ENCODE results near the gene DENND1B.
A peak's percentile ranks its signal among the peaks of the same experiment; 100 is the strongest.

Gene DENND1B, protein sequence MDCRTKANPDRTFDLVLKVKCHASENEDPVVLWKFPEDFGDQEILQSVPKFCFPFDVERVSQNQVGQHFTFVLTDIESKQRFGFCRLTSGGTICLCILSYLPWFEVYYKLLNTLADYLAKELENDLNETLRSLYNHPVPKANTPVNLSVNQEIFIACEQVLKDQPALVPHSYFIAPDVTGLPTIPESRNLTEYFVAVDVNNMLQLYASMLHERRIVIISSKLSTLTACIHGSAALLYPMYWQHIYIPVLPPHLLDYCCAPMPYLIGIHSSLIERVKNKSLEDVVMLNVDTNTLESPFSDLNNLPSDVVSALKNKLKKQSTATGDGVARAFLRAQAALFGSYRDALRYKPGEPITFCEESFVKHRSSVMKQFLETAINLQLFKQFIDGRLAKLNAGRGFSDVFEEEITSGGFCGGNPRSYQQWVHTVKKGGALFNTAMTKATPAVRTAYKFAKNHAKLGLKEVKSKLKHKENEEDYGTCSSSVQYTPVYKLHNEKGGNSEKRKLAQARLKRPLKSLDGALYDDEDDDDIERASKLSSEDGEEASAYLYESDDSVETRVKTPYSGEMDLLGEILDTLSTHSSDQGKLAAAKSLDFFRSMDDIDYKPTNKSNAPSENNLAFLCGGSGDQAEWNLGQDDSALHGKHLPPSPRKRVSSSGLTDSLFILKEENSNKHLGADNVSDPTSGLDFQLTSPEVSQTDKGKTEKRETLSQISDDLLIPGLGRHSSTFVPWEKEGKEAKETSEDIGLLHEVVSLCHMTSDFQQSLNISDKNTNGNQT

DNA sequence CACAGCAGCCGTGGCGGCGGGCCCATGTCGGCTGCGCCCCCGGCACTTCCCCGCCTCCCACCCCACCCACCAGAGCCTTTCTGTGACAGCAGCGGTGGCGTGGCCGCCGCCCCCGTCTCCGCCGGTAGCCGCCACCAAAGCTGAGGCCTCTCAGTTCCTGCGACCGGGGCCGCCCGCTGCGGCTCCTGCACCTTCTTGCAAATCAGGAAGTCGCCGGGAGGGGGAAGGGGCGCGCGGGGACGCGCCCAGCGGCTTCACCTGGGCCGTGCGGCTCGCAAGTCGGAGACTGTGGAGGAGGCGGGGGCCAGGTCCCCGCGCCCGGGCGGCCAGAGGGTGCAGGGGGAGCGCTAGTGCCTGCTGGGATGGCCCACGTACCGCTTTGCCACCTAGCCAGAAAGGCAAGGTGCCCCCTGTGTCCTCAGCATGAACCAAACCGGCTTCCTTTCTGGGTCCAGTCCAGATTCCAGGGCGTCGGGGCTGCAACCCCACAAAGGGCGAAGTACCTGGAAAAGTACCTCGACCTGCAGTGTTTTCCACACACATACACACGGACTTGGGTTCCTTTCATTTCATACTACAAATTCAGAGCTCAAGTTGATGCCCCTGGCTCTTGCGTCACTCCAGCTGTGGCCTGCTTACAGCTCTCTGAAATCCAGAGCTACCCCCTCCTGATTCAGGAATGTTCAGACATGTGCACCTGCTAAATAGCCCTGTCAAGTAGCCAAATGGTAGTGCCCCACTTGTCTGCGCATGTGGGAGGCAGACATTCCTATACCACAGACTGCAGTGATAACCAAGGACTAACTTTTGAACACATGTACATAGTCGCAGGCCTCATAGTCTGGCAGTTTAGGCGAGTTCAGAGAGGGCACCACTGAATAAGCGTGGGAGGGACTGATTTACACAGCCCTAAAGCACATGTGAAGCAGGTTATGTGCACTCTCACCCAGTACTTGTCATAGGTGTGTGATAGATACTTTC, at the start of gene DENND1B:
Gene DENND1B, minus strand, starts transcription at position 199 of the 981 bp plus-strand sequence. CDS start 325 bp downstream, outside the sequence.
- peak; percentile 86 for DNase-seq

DNA sequence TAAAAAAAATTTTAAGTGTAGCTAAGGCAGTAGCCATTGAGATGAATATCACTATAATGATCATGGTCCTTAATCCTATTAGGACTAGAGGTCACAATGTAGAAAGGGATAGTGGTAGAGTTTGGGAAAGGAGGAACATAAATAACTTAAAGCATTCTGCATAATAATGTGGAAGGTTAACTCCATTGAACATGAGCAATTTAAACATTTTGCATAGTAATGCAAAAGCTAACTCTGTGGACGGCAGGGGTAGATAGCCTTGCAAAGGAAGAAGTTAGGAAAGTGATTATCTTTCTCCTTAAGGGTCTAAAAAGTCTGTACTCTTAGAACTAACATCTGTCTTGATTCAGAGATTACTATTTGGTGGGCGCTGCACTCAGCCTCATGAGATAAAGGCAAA, 39.0 kb upstream of the DENND1B start:
- DNase-seq = no peak

DNA sequence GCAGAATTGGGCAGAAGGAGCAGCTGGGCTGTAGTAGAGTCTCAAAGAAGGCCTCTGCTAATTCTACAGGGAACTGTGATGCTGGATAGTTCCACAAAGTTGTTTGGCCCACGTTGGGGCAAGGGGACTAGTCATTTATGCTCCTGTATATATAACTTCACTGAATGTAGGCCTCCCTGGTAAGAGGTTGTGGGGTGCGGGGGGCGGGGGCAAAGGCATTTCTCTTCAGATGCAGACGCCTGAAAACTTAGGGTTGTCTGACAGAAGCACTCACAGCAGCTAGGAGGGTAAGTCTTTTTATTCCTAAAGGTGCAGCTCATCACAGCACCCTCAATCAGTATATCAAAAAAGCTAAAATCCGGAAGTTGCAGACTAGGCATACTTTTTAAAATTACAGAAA, 38.5 kb upstream of the DENND1B start:
- no peak for DNase-seq

DNA sequence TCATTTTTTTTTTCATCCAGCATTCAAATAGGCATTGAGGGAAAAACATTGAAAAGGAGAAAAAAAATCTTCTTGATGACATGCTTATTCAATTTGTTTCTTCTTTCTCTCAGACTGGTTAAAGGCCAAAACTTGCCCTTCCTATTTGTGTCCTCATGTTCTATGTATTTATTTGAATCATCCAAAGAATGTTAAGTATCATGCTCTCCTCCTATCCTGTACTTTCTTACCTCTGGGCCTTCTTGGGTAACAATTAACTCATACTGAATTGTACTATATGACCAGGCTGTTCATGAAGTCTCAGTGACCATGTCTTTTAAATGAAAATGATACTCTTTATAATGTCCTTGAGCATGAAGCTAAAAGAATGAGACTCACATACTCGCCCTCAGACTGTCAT, 36.5 kb upstream of the DENND1B start:
- no peak for DNase-seq

DNA sequence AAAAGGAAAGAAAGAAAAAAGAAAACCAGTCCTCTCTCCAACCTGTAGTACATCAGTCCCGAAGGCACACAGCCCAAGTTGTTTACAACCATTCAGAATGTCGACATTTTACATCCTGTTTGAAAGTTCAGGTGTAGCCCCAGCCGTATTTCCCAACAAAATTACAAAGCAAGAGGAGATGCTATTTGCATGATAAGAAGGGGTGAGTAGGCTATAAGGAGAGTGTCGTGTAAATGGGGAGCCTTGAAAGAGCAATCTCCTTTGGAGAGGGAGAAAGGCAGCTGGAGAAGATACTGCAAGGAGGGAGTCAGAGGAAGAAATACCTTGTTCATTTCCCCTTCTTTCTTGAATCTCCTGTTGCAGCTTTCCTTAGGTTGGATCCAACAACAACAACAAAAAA, 35.5 kb upstream of the DENND1B start:
- no peak for DNase-seq

DNA sequence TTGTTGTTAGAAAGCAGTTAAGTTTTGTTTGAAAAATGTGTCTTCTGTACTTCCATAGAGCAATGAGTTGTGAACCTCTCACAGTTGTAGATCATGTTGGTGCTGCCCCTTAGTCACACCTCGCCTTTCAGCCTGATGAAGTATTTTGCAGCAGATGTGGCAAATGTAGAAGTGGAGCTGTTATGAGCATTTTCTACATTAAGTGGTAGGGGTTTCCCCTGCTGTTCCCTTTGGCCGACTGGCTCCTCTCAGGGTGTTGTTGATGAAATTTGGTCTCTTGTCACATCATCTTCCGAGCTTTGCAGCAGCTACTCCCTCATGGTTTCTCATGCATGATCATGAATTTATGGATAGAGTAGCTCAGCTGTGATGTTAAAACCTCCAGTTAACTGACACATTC, 33.6 kb upstream of the DENND1B start:
- DNase-seq = peak; percentile 12

DNA sequence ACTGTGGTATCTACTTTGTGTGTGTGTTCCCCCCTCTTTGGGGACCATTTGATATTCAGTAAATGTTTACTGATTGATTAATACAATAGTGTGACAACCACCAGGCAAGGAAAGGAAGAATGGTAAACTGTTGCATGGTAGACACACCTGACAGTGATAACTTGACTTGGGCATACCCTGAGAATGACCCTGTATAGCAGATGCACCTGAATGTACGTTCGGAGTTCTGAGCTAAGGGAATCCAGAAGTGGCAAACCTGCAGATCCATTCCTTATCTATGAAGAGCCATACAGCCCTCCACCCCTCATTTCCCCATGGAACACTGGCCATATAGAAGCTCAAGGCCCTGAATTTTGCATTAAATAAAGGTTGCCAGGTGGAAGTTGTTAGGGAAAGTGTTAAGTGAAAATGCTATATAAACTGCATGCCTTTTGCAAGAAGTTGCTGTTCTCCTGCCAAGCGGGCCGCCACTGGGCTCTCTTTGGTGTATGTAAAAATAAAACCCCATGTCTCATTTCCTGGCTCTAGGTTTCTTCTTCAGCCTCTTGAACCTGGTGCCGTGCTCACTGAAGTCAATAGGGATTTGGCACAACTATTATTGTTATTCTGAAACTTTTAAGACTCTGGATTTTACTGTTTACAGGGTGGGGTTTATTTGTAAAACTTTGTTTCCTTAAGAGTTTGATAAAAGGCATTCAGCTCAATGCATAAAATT, 32.6 kb upstream of the DENND1B start:
- DNase-seq = no peak

DNA sequence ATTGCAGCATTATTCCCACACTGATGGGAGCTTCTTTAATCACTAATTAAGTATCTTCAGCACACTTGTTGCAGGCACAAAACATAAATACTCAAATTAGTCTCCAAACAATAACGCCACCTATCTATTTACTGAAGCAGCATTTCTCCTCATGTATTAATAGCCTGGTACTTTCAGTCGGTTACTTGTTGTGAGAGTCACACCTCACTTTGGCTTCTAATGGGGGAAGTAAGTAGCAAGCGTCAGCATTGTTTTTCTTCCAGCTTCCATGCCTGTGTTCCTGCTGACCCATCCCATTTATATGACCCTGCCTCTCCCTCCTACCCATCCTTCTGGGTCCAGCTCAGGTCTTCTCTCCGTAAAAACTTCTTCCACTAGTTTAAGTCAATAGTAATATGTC, 31.9 kb upstream of the DENND1B start:
- no peak for DNase-seq

DNA sequence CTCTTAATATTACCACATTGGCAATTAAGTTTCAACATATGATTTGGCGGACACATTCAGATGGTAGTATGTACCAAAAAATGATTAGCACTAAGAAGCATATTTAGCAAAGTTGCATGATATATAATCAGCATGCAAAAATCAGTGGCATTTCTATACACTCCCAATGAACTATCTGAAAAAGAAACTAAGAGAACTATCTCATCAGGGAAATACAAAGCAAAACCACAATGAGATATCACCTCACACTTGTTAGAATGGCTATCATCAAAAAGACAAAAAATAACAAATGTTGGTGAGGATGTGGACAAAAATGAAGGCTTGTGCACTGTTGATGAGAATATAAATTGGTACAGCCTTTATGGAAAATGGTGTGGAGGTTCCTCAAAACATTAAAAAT, 31.4 kb upstream of the DENND1B start:
- no peak for DNase-seq

DNA sequence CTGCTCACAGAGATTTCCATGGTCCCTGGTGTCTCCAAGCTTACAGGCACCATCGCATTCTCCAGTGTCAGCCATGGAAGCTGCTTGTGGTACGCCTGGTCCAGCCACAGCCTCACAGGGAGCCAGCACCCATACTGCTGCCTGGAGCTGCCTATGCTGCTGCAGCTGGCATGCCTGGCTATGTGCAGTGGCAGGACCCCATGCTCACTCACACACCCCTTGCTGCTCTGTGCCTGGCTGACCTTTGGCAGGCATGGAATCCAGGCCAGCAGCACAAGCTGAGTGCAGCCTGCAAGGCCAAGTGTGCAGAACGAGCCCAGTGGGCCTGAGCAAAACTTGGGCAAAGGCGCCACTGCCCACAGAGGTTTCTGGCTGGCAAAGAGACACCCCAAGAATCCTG, 26.4 kb upstream of the DENND1B start:
- no peak for DNase-seq

DNA sequence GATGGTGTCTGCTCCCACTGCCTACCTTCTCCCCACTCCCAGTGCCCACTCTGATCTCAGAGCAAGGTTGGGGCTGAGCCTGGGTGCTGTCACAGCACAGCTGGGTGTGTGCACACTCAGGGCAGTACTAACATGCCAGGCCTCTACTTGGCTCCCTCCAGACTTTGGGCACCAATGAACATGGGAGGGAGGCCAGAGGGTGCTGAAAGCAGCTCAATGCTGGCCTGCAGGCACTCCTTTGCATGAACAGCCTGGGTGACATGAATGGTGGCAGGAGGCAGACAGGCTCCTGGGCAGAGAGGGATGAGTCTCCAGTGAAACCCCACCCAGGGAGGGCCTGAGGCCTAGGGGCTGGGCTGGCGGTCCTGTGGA, 25.8 kb upstream of the DENND1B start:
- no peak for DNase-seq

DNA sequence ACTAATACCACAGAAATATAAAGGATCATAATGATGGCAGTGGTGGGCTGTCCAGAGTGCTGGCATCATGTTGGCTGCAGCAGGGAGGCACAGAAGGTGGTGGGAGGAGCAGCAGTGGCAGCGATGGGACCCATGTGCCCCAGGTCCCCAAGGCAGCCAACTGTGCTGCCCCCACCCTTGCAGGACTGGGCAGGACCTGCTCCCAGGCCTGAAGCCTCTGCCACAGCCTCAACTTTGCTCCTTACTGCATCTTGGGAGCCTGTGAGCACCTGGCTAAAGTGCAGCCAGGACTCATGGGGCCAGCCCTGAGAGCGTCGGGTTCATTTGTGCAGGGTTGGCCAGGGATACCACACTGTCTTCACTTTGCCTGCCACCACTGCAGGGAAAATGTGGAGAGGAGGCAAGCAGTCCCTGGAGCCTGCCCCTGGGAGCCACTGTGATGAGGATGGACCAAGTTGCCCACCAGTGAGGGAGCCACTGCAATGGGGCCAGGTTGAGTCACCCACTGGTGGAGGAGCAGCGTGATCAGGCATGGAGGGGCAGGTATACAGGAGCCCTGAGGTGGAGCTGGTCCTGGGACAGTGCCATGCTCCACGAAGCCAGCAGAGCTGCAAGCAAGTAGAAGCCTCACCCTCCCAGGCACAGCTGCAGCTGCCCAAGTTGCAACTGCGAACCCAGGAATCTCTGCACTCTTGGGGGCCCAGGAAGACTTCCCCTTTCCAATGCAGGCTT, 25.3 kb upstream of the DENND1B start:
- DNase-seq = no peak

DNA sequence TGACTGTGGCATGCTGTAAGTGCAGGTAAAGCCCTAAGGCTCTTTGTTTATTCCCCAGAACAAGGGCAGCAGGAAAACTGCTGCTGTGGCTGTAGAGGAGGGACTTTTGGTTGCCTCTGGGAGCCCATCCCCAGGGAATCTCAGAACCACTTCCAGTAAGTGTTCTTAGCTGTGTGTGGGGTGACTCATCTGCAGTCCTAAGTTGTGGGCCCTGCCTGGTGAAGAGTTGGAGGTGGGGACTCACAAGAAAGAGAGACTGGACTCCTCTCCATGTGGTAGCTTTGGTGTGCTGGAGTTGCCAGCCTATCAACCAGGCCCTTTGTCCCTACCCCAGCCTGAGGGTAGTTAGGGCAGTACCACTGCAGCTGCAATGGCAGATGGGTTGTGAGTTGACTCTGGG, 24.0 kb upstream of the DENND1B start:
- DNase-seq = no peak

DNA sequence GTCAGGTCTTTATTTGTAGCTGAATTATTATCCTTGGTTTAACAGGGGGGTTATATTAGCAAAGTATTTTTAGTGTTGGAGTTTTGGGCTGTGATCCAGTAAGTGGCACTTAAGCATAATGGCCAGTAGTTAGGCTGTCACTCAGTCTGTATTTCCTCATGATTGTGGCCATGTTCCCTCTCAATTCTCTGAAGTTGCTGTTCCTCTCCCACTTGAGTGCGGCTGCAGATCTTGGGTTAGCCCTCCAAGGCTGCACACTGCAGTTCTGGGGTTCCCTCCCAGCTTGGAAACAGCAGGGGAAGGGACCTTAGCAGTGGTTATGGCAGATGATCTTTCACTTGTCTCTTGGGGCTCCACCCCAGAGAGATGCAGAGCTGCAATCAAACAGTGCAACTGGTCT, 23.2 kb upstream of the DENND1B start:
- no peak for DNase-seq

DNA sequence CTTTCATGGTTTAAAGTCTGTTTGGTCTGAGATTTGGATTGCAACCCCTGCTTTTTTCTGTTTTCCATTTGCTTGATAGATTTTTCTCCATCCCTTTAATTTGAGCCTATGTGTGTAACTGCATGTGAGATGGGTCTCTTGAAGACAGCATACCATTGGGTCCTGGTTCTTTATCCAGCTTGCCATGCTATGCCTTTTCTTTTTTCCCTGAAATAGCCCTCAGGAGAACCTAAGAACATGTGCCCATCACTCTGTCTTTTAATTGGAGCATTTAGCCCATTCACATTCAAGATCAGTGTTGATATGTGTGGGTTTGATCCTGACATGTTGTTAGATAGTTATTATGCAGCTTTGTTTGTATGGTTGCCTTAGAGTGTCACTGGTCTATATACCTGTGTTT, 21.7 kb upstream of the DENND1B start:
- DNase-seq = no peak

DNA sequence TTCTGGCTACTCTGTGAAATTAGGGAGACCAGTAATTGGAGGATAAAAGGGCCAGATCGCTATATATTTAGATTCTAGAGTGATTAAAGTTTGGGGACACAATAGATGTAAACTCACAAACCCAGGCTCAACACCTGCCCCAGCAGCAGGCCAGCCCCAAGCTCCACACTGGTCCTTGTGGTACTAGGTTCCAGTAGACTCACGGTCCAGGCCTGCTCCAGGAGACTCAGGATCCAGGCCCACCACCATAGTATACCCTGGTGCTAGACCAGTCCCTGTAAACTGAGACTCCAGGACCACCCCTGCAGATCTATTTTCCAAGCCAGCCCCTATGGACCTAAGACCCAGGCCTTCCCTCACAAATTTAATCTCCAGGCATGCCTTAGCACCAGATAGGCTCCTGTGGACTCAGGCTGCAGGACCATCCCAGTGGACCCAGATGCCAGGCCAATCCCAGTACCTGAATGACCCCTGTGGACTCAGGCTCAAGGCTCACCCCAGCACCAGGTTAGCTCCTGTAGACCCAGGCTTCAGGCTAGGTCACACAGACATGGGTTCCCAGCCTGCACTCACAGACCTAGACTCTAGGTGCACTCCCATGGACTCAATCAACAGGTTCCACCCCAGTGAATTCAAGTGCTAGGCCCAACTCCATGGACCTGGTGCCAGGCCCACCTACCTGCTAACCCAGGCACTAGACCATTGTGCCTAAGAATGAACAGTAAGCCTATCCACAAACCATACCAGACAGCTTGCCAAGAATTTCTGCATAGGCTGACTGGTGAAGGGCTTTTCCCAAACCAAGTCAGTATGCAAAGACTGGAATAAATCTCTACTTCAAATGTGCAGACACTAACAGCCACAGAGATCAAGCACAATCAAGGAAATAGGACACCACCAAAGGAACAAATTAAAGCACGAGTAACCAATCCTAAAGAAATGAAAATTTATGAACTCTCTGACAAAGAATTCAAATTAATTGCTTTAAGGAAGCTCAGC, 13.8 kb upstream of the DENND1B start:
- no peak for DNase-seq

DNA sequence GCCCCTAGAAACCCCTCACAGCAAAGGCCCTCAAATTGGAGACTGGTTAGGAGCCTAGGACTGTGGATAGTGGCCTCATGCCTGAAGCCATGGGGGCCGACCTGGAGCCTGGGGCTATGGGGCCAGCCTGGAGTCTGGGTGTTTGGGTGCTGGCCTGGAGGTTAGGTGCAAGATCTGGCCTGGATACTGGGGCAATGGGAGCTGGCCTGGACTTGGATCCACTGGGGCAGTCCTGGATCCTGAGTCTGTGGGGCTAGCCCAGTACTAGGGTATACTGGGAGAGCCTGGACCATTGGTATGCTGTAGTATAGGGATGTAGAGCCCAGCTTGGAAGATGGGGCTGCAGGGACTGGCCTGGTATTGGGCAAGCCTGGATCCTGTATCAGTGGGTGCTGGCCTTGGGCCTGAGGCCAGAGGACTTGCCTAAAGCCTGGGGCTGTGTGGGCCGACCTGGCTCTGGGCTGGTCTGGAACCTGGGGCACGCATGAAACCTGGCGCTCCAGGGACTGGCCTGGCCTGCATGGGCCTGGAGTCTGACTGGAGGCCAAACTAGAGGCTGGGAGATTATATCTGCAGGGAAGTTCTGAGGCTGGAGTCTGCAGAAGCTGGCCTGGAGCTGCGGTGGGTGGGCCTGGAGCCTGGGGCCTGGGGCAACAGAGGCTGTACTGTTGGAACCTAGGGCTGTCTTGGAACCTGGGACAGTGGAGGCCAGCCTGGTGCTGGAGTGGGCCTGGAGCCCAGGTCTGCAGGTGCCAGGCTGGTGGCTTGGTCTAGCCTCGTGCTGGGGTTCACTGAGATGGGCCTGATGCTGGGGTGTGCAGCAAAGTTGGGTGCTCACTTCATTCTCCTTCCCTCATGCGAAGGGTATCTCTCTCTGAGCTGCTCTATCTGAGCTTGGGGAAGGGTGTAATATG, 12.6 kb upstream of the DENND1B start:
- no peak for DNase-seq

DNA sequence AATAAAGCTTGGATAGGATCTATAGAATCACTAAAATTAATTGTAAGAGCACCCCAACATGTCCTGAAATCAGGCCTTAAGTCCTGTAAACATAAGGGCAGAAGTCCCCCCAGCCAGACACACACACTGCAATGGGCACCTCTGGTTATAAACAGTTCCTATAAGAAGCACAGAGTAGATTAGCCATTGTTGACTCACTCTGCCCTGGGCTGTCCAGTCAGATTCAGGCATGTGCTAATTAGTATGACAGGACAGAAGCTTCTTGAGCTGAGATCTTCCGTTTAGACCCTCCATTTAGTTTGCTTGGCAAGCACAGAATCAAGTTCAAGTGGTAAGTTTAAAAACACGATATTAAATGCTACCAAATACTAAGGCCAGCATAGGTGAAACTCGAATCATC, 11.8 kb upstream of the DENND1B start:
- DNase-seq = no peak

DNA sequence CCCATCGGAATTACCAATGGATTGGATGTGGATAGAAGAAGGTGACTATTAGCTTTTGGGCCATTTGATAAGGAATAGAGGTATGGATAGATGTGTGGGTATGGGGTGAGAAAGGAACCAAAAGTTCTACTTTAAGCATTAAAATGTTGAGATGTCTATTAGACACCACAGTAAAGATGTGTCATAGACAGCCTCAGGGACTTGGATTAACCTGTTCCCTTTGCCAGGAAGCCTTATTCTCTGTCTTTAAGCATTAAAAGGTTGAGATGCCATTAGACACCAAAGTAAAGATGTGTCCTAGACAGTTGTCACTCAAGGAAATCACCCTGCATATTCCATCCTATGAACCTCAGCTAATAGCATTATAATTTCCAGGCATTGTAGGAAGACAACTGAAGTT, 11.0 kb upstream of the DENND1B start:
- no peak for DNase-seq
